Islet precursor cell (in vitro differentiated cells): ENCODE measurements around the gene FH.

ENCODE experiments used
- DNase-seq: peaks from one replicate; pipeline ENCODE4 v3.0.0-alpha.2; 2018

The FH gene

DNA sequence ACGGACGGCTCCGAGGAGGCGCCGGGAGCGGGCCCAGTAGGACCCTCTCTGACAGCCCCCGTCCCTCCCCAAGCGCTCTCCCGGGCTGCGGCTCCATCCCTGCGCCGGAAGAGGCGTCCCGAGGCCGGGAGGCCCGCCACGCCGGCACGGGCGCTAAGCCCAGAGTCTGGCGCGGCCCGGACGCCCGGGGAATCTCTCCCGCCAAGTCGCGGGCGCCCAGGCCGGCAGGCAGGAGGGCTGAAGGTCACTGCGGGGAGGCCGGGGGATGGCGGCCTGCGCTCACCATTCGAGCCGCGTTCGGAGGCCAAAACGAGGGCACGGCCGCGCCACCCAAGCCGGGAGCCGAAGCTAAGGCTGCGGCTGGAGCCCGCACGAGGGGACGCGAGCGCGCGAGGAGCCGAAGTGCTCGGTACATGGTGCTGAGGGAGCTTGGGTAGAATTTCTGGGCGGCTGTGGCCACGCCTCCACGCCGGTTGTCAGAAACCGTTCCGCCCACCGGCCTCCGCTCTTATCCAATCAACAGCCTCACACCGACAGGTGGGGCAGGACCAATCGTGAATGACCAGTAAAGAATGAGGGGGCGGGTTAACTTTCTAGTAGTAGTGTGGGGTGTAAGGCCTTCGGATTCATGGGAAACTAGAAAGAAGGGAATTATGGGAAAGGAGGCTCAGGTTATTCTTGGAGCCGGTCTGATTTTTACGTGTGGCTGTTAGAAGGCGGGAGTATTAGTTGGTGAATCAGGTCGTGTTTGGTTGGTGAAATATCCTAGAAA, at the start of gene FH:
Gene FH, minus strand, starts transcription at position 448 of the 772 bp plus-strand sequence. Its CDS starts 33 bp downstream, at position 415.
- peak; percentile 98 for DNase-seq

DNA sequence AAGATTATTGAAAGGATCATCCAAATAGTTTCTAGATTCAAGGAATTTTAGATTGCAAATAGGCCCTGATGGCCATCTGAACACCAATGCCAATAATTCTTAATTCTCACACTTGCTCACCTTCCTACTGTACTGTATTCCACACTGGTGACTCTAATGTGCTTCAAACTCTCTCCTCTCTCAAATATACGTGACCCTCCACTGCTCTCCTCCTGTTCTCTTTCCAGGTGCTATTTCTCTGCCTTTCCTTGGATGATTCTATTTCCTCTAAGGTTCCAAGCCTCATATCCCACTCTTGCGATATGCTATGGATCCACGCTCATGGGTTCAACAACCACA, 41.3 kb upstream of the FH start:
- no peak for DNase-seq

- no peak for DNase-seq
Observed at GRCh38 chr1:241560146-241560848, 40.7 kb upstream of the FH start.

GRCh38 chr1:241557551-241558193, 38.1 kb upstream of the FH start:
- DNase-seq = no peak

GRCh38 chr1:241557031-241557430, 37.5 kb upstream of the FH start:
- no peak for DNase-seq

DNA sequence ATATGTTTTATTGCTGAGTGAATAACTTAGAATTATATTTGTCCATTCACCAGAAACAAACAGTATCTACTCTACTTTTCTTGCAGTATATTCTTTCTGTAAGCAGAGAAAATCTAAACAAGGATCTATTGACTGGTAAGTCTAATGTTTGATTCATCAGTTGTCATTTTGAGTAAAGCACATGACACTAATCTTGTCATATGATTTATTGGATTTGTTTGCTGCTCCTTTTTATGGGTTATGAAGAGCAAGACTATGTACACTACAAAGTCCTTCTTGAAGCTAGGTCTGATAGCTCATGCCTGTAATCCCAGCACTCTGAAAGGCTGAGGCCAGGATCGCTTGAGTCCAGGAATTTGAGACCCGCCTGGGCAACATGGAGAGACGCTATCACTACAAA, 36.0 kb upstream of the FH start:
- DNase-seq = no peak

DNA sequence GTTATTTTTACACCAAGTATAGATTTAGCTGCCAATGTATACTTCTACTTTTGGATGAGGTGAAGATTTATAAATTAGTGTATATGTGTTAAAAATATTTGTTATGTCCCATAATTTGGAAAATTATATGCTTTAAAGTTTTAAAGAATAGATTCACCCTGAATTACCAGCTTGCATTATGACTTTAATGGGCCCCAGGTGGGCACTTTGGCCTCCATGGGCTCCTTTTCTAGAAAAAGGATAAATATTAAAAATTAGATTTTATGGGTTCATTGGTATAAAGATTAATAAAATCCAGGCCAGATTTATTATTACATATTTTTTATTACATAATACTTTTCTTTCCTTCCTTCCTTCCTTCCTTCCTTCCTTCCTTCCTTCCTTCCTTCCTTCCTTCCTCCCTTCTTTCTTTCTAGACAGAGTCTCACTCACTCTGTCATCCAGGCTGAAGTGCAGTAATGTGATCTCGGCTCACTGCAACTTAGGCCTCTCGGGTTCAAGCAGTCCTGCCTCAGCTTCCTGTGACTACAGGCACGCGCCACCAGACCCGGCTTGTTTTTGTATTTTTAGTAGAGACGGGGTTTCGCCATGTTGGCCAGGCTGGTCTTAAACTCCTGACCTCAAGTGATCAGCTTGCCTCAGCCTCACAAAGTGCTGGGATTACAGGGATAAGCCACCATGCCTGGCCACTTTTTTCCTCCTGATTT, 34.5 kb upstream of the FH start:
- no peak for DNase-seq

- no peak for DNase-seq
Observed at GRCh38 chr1:241551759-241552638, 32.4 kb upstream of the FH start.

DNA sequence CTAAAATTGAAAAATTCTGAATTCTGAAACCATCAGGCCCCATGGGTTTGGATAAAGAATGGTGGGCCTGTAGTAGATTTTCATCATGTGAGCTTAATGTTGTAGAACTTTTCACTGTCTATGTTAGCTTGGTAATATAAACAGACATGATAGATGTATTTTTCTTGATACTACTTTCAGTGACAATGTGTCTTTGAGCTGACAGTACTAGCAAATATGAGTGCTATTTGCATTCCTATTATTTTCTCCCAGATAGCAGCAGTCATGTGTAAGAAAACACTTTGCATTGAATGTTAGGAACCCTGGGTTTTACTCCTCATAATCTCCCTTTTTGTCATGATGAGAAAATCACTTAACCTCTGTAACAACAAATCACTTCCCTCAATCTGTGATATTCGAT, 30.8 kb upstream of the FH start:
- no peak for DNase-seq

GRCh38 chr1:241548008-241548407, 28.5 kb upstream of the FH start:
- no peak for DNase-seq

- DNase-seq = no peak
Observed at GRCh38 chr1:241542199-241542907, 22.8 kb upstream of the FH start.

GRCh38 chr1:241536969-241537368, 17.4 kb upstream of the FH start:
- DNase-seq = no peak

GRCh38 chr1:241536304-241536703, 16.7 kb upstream of the FH start:
- DNase-seq = no peak

DNA sequence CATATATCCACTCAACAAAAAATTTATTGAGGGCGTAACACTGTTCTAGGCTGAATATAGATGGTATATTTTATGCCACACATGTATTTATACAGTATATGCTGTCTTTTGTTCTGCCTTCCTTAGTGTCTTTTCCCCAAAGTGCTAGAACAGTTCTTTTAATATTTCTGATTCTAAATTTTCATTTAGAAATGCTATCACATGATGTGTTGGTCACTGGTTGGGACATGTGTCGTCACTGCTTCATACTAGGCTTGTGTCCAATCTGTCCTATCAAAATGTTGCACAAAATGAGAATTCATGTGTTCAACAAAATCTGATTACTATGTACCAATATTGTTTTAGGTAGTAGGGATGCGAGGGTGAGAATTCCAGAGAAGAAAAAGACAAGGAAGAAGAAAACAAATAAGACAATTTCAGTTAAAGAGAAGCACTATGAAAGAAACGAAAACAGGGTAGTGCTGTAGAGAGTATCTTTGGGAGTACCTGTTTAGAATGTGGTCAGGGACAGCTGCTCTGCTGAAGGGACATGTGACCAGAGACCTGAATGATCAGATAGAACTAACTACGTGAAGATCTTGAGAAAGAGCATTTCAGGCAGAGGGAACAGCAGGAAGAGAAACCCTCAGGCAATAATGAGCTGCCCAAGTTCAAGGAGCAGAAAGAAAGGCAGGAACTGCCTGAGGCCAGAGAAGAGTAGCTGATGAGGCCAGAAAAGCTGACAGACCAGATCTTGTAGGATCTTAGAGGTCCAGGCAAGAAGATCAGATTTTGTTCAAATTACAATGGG, 14.0 kb upstream of the FH start:
- DNase-seq = peak; percentile 79

DNA sequence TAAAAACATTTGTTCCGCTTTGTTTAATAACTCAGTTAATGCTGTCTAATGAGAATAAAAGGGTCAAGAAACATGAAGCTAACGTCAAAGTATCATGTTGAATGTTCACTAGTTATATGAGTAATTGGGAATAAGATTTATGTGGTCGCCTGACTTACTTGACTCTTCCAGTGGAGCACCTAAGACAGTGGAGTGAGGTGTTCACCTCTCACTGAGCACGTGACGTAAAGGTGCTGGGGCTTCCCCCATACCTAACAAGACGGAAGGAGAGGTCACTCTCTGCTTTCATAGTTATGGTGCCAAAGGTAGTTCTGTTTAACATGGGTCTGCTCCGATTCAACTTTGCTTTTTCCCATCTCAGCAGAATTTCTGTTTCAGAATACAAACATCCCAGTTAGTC, 13.3 kb upstream of the FH start:
- DNase-seq = no peak

DNA sequence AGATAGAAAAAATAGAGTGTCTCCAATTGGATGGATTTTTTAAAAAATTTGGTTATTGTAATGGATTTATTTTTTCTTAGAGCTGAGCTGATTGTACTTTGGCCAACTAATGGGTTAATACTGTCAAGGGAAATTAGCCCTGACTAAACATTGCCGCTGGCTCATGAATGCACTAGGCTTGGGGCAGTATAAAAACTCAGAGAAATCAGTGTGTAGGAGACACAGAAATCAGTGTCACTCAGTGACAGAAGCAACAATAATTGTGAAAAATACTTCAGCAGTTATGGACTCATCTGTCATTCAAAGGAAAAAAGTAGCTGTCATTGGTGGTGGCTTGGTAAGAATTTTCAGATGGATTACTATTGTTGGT, 12.6 kb upstream of the FH start, which contains the start of gene KMO:
Gene KMO, plus strand, starts transcription at position 217 of the 370 bp plus-strand sequence. Its CDS starts 67 bp downstream, at position 284.
- DNase-seq = no peak

DNA sequence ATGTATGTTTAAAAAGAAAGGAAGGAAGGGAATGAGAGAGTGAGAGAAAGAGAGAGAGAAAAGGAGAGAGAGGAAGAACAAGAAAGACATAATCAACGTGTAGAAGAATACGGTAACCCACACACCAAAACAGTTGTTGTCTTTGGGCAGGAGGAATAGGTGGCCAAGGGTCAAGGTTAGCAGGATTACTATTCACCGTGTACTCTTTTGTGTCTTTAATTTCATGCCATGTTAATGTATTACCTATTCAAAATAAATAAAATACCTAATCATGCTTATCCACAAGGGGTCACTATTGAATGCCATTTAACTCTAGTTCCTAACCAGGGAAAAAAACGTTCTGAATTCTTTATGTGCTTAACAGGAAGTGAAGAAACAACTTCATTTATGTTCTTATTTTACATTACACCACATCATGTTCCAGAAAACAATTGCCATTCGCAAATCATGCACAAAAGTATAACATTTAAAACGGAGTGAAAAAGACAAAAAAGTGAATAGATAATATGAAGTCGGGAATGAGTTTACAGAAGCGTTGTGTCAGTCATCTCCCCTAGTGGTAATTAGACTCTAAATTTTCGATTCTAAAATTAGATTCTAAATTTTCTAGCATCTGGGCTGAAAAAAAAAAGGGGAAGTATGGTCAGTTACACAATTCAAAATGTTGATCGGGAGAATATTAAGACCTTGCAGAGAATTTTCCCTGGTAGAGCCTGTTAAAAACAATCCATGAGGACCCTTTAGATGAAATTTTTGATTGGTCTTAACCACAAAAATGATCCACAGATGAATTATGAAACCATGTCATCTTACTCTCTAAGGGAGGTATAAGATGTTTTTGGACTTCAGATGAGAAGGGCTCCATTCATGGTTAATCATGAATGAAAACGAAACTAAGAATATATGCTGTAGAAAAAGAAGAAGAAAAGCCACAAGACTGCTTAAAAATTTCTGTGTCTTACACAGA, 11.9 kb upstream of the FH start:
- DNase-seq = no peak

DNA sequence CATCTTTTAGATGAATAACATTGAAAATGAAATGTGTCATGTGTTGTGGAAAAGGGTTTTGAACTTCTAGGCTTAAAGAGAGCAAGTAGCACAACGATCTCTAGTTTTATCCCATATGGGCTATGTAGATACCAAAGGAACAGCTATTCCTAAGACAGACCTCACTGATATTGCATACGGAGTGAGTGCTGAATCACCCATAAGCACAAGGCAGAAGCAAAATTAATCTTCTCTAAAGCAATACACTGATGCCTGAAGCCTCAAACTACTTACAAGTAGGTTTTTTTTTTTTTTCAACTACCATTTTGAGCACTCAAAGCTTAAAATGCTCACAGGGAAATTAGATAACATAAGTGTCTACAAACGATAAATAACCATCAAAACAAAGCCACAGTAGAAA, 7.6 kb upstream of the FH start:
- DNase-seq = no peak

GRCh38 chr1:241525026-241525425, 5.5 kb upstream of the FH start:
- DNase-seq = no peak

GRCh38 chr1:241521718-241522117, 2.2 kb upstream of the FH start:
- DNase-seq = no peak
